ENCODE measurements around the gene HLCS. TPM values are rescaled to one million over a fixed set of nuclear protein-coding genes. Genes with fewer than 3 reads are reported as not detected.

Gene HLCS
- total and polyA plus RNA-seq, 2 of the 8 experiments (the other 6 are each of a cell fraction or from before 2014, with no cell fraction given): 4.7 to 12.2 TPM

GRCh38 chr21:36768496-36768895 lies 198.0 kb downstream of the HLCS start (continued):
- TF ChIP-seq SIN3A (conservative IDR thresholded peaks at IDR 0.05 in 1 of 2, IDR thresholded peaks at IDR 0.05 in 1 of 2; ENCODE audit: low read depth in 1 of 2, low read length in 2 of 2) (no peak), GTF2F1 (IDR thresholded peaks at IDR 0.05; ENCODE audit: borderline replicate concordance, low read depth, low read length) (no peak), CHD7 (IDR thresholded peaks at IDR 0.05; ENCODE audit: insufficient replicate concordance, low read length) (no peak), YY1 (IDR thresholded peaks at IDR 0.05; ENCODE audit: low read depth, low read length) (no peak), SP1 (IDR thresholded peaks at IDR 0.05; ENCODE audit: low read depth, low read length) (no peak)

All from H1 (cell line).